GM23248 (cell line): ENCODE measurements around the gene TBCC.

Source experiments
- EZH2 ChIP-seq: fragments of 200-600 bp; sonication (generic); IDR thresholded peaks from 2 replicates; pipeline ENCODE4 v1.6.1; 2018; ENCODE audit warnings: antibody characterized with exemption, mild to moderate bottlenecking; ENCODE audit not compliant: insufficient read depth, poor library complexity, severe bottlenecking
- EZH2phosphoT487 ChIP-seq: fragments of 200-600 bp; sonication (generic); IDR thresholded peaks from 2 replicates; pipeline ENCODE4 v1.6.1; 2018; ENCODE audit warnings: antibody characterized with exemption, moderate library complexity, mild to moderate bottlenecking, low read depth; ENCODE audit not compliant: insufficient read depth

DNA sequence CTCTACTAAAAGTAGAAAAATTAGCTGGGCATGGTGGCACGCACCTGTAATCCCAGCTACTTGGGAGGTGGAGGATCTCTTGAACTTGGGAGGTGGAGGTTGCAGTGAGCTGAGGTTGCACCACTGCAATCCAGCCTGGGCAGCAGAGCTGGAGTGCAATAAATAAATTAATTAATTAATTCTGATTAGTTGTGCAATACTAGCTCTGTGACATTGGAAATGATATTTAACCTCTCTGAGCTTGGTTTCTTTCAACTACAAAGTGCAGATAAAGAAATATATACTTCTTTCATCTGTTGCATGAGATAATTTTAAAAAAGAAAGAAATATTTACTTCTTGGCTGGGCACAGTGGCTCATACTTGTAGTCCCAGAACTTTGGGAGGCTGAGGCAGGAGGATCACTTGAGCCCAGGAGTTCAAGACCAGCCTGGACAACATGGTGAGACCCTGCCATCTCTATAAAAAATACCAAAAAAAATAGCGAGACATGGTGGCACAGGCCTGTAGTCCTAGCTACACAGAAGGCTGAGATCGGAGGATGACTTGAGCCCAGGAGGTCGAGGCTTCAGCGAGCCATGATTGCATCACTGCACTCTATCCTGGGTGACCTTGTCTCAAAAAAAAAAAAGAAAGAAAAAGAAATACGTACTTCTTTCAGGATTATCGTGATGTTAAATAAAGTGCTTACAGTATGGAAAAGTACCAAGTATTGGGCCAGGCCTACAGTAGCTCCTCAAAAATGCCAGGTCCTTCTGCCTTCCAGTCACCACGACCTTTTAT lies 15.6 kb upstream of the TBCC start:
- TF ChIP-seq EZH2 (no peak), EZH2phosphoT487 (no peak)
